GM13977 (cell line): Measurements from ENCODE around the gene MBNL1.
A peak's percentile ranks its signal among the peaks of the same experiment; 100 is the strongest.

Experiments used
- DNase-seq: peaks from one replicate; pipeline ENCODE4 v3.0.0; 2012; ENCODE audit warnings: low spot score
- in situ Hi-C: fragments of 300-500 bp; cut with MboI; formaldehyde crosslinking; loops from one replicate; pipeline ENCODE4 v1.12.0; 2022; ENCODE audit warnings: low sequenced_read_pairs, low pct_unique_long_range_greater_than_20kb, mixed read lengths, inconsistent platforms; ENCODE audit not compliant: unreplicated experiment
- TF ChIP-seq, protein P1 (sequence below): IDR thresholded peaks from 2 replicates; pipeline ENCODE4 v1.5.1; 2012; ENCODE audit warnings: mild to moderate bottlenecking, control low read depth; ENCODE audit not compliant: insufficient read depth; ENCODE audit errors: extremely low read depth, missing control alignments

MBNL1 gene

DNA sequence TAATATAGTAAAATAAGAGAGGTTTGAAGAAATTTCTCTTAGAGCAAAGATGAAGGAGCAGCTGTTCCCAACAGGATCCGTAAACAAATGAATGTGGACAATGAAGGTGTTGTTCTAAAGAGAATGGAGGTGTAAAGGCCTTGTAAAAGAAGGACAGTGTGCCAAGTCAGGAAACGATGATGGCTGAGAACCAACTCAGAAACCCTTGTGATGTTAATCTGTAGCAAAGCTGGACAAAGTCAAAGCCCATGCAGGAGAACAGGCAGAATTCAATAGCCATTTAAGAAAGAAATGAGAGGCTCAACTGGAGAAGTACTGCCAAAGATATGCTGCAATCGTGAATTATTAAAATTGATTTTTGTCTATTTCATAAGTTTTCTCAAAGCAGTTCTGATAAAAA, 192.2 kb downstream of the MBNL1 start:
- in situ Hi-C loops = no loop called here
- TF ChIP-seq, protein P1, sequence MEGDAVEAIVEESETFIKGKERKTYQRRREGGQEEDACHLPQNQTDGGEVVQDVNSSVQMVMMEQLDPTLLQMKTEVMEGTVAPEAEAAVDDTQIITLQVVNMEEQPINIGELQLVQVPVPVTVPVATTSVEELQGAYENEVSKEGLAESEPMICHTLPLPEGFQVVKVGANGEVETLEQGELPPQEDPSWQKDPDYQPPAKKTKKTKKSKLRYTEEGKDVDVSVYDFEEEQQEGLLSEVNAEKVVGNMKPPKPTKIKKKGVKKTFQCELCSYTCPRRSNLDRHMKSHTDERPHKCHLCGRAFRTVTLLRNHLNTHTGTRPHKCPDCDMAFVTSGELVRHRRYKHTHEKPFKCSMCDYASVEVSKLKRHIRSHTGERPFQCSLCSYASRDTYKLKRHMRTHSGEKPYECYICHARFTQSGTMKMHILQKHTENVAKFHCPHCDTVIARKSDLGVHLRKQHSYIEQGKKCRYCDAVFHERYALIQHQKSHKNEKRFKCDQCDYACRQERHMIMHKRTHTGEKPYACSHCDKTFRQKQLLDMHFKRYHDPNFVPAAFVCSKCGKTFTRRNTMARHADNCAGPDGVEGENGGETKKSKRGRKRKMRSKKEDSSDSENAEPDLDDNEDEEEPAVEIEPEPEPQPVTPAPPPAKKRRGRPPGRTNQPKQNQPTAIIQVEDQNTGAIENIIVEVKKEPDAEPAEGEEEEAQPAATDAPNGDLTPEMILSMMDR = no peak
- DNase-seq = no peak

DNA sequence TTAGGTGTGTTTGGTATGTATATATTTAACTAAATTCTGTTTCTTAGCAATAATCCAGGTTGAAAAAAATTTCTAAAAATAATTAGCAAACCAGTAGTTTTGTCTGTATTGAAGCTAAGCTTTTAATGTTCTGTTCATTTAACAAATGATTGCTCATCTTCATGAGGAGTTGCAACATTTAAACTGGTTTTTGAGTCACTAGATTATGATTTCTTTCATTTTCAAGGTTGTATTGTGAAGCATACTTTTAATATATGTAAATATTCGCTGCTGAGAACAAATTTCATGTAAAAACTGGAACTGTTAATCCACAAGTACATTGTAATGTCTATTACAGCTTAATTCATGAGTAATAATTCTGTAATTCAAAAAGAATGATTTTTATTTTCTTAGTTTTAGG, 192.7 kb downstream of the MBNL1 start:
- in situ Hi-C loops = no loop called here
- no peak for DNase-seq
- TF ChIP-seq, protein P1 = no peak

DNA sequence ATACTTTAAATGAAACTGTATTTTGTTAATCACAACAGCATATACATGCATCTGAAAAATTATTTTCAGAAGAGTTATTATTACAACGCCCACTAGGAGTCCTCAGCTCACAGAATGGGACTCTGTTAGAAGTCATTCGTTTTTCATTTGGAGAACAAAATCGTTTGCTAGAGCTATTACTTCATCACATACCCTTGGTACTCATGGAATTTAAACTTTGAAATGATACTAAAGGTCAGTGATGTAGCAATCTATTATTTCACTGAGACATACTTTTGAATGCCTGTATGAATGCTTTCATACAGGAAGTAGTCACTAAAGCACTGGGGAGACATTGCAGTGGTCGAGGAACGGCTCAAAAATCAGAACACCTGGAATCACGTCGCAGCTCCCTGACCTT, 198.1 kb downstream of the MBNL1 start:
- no peak for DNase-seq
- in situ Hi-C loops = no loop called here
- TF ChIP-seq, protein P1 = peak; percentile 34

DNA sequence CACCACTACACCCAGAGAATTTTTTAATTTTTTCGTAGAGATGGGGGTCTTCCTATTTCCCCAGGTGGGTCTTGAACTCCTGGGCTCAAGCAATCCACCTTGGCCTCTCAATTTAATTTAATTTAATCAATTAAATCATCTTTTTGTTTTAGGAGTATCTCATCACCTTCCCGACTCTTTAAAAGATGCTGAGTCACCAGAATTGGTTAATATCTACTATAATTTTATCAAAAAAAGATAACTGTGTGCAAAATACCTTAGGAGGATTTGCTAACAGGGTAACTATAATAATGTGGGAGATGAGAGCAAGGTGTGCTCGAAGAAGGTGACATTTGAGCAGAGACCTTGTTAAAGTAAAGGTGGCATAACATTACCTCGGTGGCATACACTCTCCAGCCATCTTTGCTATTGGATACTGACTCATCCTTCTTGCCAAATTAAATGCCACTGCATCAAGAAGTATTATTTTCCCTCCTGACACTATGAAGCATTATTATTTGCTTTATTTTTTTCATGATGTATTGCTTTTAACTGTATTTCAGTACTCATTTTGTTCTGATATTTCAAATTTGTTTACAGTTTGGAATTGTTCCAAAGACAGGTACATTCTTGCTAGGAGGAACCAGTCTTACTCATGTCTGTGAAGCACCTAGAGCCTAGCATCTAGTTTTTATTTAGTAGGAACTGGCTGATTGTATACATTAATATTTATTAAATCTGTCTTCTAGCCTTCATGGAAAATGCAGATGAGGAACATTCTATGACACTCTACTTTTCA, 200.7 kb downstream of the MBNL1 start:
- in situ Hi-C loops = loop anchor here (10.0 kb wide), 1 partner anchor 105 kb away; no protein-coding TSS in a partner anchor
- TF ChIP-seq, protein P1 = no peak
- DNase-seq = no peak

DNA sequence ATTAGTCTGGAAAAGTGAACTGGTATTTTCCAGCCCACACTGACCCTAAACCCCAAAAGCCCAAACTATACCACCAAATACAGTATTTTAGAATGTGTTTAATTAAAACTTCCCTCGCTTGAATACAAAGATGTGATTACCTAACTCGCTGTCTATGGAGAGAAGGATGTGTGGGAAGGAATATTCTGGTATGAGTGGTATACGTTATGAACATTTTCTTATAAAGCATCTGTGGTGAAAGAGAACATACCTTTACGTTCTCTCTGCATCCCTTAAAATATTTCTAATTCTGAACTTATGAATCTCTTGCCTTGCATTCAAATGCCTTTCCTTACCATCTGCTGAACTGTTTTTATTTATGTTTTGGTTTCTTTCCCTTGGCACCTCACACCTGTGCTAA, 201.4 kb downstream of the MBNL1 start:
- DNase-seq = no peak
- TF ChIP-seq, protein P1 = no peak
- in situ Hi-C loops = loop anchor here (10.0 kb wide), 1 partner anchor 105 kb away; no protein-coding TSS in a partner anchor

DNA sequence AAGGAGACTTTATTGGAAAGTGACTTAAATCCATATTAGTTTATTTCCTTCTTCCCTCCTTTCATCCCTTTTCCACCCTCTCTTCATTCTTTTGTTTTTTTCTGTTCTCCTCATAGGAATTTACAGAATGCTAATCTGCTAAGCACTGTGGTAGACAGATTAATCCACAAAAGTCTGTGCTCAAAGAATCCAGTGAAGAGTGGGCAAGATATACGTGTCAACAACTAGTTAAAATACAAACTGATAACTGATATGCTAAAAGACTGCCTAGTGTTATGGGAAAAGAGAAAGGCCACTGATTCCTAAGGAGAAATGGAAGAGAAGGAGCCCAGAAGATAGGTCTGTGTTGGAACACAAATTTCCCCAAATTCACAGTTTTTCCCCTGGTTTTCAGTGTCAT, 202.2 kb downstream of the MBNL1 start:
- no peak for DNase-seq
- TF ChIP-seq, protein P1 = no peak
- in situ Hi-C loops = loop anchor here (10.0 kb wide), 1 partner anchor 104 kb away; no protein-coding TSS in a partner anchor
